HepG2 (cell line): ENCODE results near the gene PITRM1. TPM values are rescaled to one million over a fixed set of nuclear protein-coding genes. Genes with fewer than 3 reads are reported as not detected.

Experiments
- ATAC-seq: fragments of 200-7000 bp; cut with Tn5 transposase; 3 replicates; pipeline ENCODE4 v1.9.1; 2020; ENCODE audit warnings: mild to moderate bottlenecking, moderate library complexity
- BruUV-seq: library from RNA; stranded (reverse); fragments of 400-500 nt; replicated peaks from 2 replicates; lab custom pipeline; 2021; lab: Mats Ljungman, UMichigan
- CTCF ChIA-PET: fragments of 300-600 bp; formaldehyde crosslinking; extraction: SDS; loops from one replicate; lab custom pipeline; 2021; ENCODE audit warnings: low total read pairs, inconsistent platforms, low intra/inter-chr PET ratio; lab: Yijun Ruan, JAX
- POLR2A ChIA-PET: fragments of 350-600 bp; sonication (Branson Sonifier 250); formaldehyde crosslinking; loops from one replicate; lab custom pipeline; 2020; ENCODE audit warnings: antibody characterized with exemption, inconsistent platforms; lab: Yijun Ruan, JAX
- DNase-seq: peaks from one replicate; pipeline ENCODE4 v3.0.0-alpha.2; 2015; ENCODE audit warnings: low spot score
- FAIRE-seq: peaks from 3 replicates; lab custom pipeline; 2011; peaks lifted over from hg19 to GRCh38; lab: Jason Lieb, UNC
- H2AFZ ChIP-seq: one replicate; pipeline ENCODE4 v1.6.1; 2011; ENCODE audit warnings: low read length, inconsistent platforms
- H3K27ac ChIP-seq: fragments of 300-600 bp; 3 replicates; pipeline ENCODE4 v1.8.0; 2011; ENCODE audit warnings: mixed run types, mild to moderate bottlenecking, mixed read lengths, low read length, inconsistent platforms; ENCODE audit not compliant: insufficient read depth; ENCODE audit errors: extremely low read length
- H3K27me3 ChIP-seq, 2 experiments: fragments of 200-600 bp in 1 of 2; 2 replicates in 1 of 2; 3 replicates in 1 of 2; pipeline versions ENCODE4 v1.6.0 to v1.8.0; 2011; ENCODE audit warnings: low read length in 2 of 2, mild to moderate bottlenecking in 2 of 2, moderate library complexity in 2 of 2, inconsistent platforms in 1 of 2; ENCODE audit not compliant: insufficient read depth in 2 of 2, control insufficient read depth in 1 of 2
- H3K36me3 ChIP-seq, 2 experiments: fragments of 200-600 bp in 1 of 2; replicated peaks in 1 of 2; 2 replicates in 1 of 2; 3 replicates in 1 of 2; pipeline versions ENCODE4 v1.5.1 to v1.8.0; 2011; ENCODE audit warnings: low read length in 2 of 2, inconsistent platforms in 1 of 2; ENCODE audit not compliant: insufficient read depth in 2 of 2, control insufficient read depth in 1 of 2
- H3K4me1 ChIP-seq: 2 replicates; pipeline ENCODE4 v1.5.1; 2012; ENCODE audit warnings: low read length, inconsistent platforms; ENCODE audit not compliant: insufficient read depth
- H3K4me2 ChIP-seq: 2 replicates; pipeline ENCODE4 v1.6.0; 2011; ENCODE audit warnings: low read depth, low read length, inconsistent platforms
- H3K4me3 ChIP-seq, 3 experiments: fragments of 200-600 bp in 1 of 3; sonication (generic), shearing (Covaris generic) in 1 of 3; replicated peaks in 1 of 3; 2 replicates each; pipeline ENCODE4 v1.5.1; 2011 to 2016; ENCODE audit warnings: low read length in 3 of 3, inconsistent platforms in 2 of 3, low read depth in 2 of 3, mild to moderate bottlenecking in 2 of 3, control low read depth in 1 of 3, mixed read lengths in 1 of 3; ENCODE audit not compliant: insufficient read depth in 1 of 3
- H3K79me2 ChIP-seq: one replicate; pipeline ENCODE4 v1.6.1; 2011; ENCODE audit warnings: low read length, inconsistent platforms; ENCODE audit not compliant: insufficient read depth
- H3K9ac ChIP-seq: 2 replicates; pipeline ENCODE4 v1.6.0; 2011; ENCODE audit warnings: mild to moderate bottlenecking, low read depth, low read length, inconsistent platforms; ENCODE audit not compliant: insufficient read depth
- H3K9me3 ChIP-seq: 2 replicates; pipeline ENCODE4 v1.5.1; 2012; ENCODE audit warnings: mild to moderate bottlenecking, low read length
- H4K20me1 ChIP-seq: 2 replicates; pipeline ENCODE4 v1.6.0; 2011; ENCODE audit warnings: inconsistent platforms, mild to moderate bottlenecking, low read length, moderate library complexity; ENCODE audit not compliant: insufficient read depth
- ELF4 ChIP-seq: sonication (generic); formaldehyde crosslinking; IDR thresholded peaks from 2 replicates; pipeline ENCODE4 v1.5.0; 2020; ENCODE audit warnings: missing genetic modification reagents, mild to moderate bottlenecking, moderate library complexity, borderline replicate concordance
- FOXA3 ChIP-seq: IDR thresholded peaks from 2 replicates; pipeline ENCODE4 v1.6.1; 2016; ENCODE audit warnings: missing genetic modification reagents, missing compliant biosample characterization
- FOXM1 ChIP-seq: sonication (generic); formaldehyde crosslinking; IDR thresholded peaks from 2 replicates; pipeline ENCODE4 v1.5.0; 2020; ENCODE audit warnings: missing genetic modification reagents
- KLF11 ChIP-seq: IDR thresholded peaks from 2 replicates; pipeline ENCODE4 v1.6.1; 2016; ENCODE audit warnings: missing compliant biosample characterization
- ZNF850 ChIP-seq: sonication (generic); formaldehyde crosslinking; conservative IDR thresholded peaks from 2 replicates; pipeline ENCODE4 v1.9.0; 2021; ENCODE audit warnings: mild to moderate bottlenecking, missing genetic modification reagents
- WGBS: methylation state at CpG from one replicate; pipeline ENCODE4 v1.1.6; 2017; ENCODE audit warnings: low lambda C conversion rate; 5-methylcytosine and 5-hydroxymethylcytosine counted together
- in situ Hi-C: cut with HindIII; loops from 2 replicates; pipeline ENCODE4 v1.10.0; 2017; ENCODE audit warnings: low pct_unique_long_range_greater_than_20kb; ENCODE audit not compliant: extremely low pct_ligation_motif_present
- intact Hi-C: fragments of 100-400 bp; cut with micrococcal nuclease; formaldehyde crosslinking; loops from one replicate; pipeline ENCODE4 v1.10.0; 2022; ENCODE audit not compliant: unreplicated experiment
- polyA plus RNA-seq, 8 experiments: library from polyadenylated mRNA; depleted of rRNA in 3 of 8; stranded (reverse) in 7 of 8; unstranded in 1 of 8; fragments of >200 nt; fragmentation: Illumina TruSeq in 4 of 8; extraction: Trizol in 4 of 8; gene quantifications; 2 replicates each; pipeline versions ENCODE4 v1.2.1 to v1.2.3, GENCODE V29; 2011 to 2016; ENCODE audit warnings: low read depth in 4 of 8, missing spikeins in 1 of 8, mixed read lengths in 1 of 8; ENCODE audit not compliant: insufficient read depth in 1 of 8
- total RNA-seq, 5 experiments: library from RNA; depleted of rRNA; stranded (reverse); fragments of >200 nt; fragmentation: Illumina TruSeq; extraction: Trizol; gene quantifications; 2 replicates each; pipeline ENCODE4 v1.2.3, GENCODE V29; 2016; ENCODE audit warnings: low read depth in 1 of 5

Gene PITRM1
- total and polyA plus RNA-seq, 2 of the 13 experiments (the other 11 are each of a cell fraction or from before 2014, with no cell fraction given) = 16.4 to 29.0 TPM

DNA sequence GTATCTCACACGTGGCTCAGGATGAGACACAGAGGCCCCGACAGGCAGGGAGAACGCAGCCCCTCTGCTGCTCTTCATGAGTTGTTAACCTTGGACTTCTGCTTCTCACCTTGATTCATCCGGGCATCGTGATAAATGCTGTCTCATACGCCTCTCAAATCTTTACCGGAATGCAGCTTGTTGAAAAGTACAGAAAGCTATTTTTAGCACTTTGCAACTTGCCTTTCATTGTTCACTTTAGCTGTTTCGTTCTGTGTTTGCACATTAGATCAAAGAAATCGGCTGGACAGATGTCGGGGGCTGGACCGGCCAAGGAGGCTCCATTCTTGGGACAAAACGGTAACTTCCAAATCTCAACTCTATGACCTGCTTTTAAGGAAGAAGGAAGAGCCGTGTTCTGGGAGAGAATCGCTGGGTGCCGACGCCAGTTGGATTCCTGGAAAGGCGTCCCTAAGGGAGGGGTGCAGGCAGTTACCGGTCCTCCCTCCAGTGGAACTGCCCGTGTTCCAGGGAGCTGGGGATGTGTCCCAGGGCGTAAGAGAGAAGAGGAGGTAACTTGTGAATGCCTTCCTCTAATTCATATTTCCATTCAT is 56.0 kb downstream of the PITRM1 start:
- CTCF ChIA-PET = no interaction called here
- 48% methylated on average over 20 of the region's 20 CpGs for WGBS

DNA sequence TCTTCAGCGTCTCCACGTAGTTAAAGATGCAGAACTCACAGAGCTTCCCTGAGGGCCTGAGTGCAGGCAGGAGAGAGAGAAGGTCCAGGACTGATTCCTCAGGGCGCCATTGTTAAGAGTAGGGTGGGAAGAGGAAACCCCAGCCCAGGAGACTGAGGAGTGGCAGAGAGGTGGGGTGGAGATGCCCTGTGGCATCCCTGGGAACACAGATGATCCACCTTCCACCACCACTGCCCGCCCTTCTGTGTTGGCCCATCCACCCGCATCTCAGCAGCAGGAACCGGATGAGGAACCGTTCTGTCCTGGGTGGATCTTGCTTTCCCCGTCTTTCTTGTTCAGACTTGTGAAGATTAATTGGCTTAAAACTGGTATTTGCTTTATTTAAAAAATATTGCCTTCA is 56.9 kb downstream of the PITRM1 start:
- FAIRE-seq = no peak
- 83% methylated on average over 7 of the region's 8 CpGs for WGBS
- Histone ChIP-seq H4K20me1 (0 out of 2 replicates have a peak, but pooled peaks cover under 1% of the 10 kb centered on the region), H3K27ac (no peak overlapping the region), H3K27me3 (no peaks in the 10 kb centered on the region), H3K79me2 (no peaks in the 10 kb centered on the region), H2AFZ (no peak overlapping the region), H3K36me3 (no peaks in the 10 kb centered on the region; a peak in 1 of 5 replicates), H3K4me1 (no peaks in the 10 kb centered on the region), H3K9ac (no peak overlapping the region), H3K4me3 (no peak overlapping the region), H3K4me2 (no peak overlapping the region), H3K9me3 (no peaks in the 10 kb centered on the region)
- intact Hi-C loops (no loop called here), in situ Hi-C loops (no loop called here)
- no TSS peak for BruUV-seq
- DNase-seq = no peak
- ChIA-PET POLR2A (no interaction called here), CTCF (no interaction called here)
- no peak for ATAC-seq
- TF ChIP-seq FOXM1 (CRISPR knock-in tag) = no peak
- TF ChIP-seq, all 625 proteins: peak for 0

More for the DNA sequence above, 56.0 kb downstream of the PITRM1 start:
- no peaks in the 10 kb centered on the region; a peak in 1 of 5 replicates for H3K36me3 ChIP-seq
- DNase-seq (peak; percentile 22), FAIRE-seq (no peak), ATAC-seq (no peak)
- no peaks in the 10 kb centered on the region for H3K9me3 ChIP-seq
- no peaks in the 10 kb centered on the region for H4K20me1 ChIP-seq
- no peak overlapping the region for H3K4me2 ChIP-seq
- H3K4me3 ChIP-seq = no peak overlapping the region
- POLR2A ChIA-PET = no interaction called here
- H3K9ac ChIP-seq = no peak overlapping the region
- H3K79me2 ChIP-seq = no peaks in the 10 kb centered on the region
- no peaks in the 10 kb centered on the region for H3K27me3 ChIP-seq
- in situ Hi-C loops (no loop called here), intact Hi-C loops (no loop called here)
- TF ChIP-seq ZNF850 (CRISPR knock-in tag) = no peak
- no peak for TF ChIP-seq ELF4
- TF ChIP-seq FOXA3 (CRISPR knock-in tag) = no peak
- TF ChIP-seq KLF11 (CRISPR knock-in tag) = no peak
- no peak overlapping the region for H3K27ac ChIP-seq
- BruUV-seq = no TSS peak
- no peaks in the 10 kb centered on the region for H3K4me1 ChIP-seq
- H2AFZ ChIP-seq = no peak overlapping the region
